Measurements from ENCODE around the gene DUSP19.
A peak's percentile ranks its signal among the peaks of the same experiment; 100 is the strongest.

The DUSP19 gene

GRCh38 chr2:183088061-183088460 lies 9.5 kb downstream of the DUSP19 start:
- in situ Hi-C loops (cut with HindIII; ENCODE audit: low sequenced_read_pairs) = no loop called here
- no peak overlapping the region for H3K4me3 ChIP-seq (ENCODE audit: low read depth, low read length)
- no peak for DNase-seq (ENCODE audit: low read depth, low spot score)
- TF ChIP-seq CTCF (IDR thresholded peaks at IDR 0.05; ENCODE audit: low read depth, low read length) = no peak

GRCh38 chr2:183089192-183089851 lies 10.8 kb downstream of the DUSP19 start:
- in situ Hi-C loops (cut with HindIII; ENCODE audit: low sequenced_read_pairs) = no loop called here
- no peak for TF ChIP-seq CTCF (IDR thresholded peaks at IDR 0.05; ENCODE audit: low read depth, low read length)
- no peak overlapping the region for H3K4me3 ChIP-seq (ENCODE audit: low read depth, low read length)
- no peak for DNase-seq (ENCODE audit: low read depth, low spot score)

- in situ Hi-C loops (cut with HindIII; ENCODE audit: low sequenced_read_pairs) = no loop called here
- DNase-seq (ENCODE audit: low read depth, low spot score) = no peak
- TF ChIP-seq CTCF (IDR thresholded peaks at IDR 0.05; ENCODE audit: low read depth, low read length) = no peak
Measured at GRCh38 chr2:183091318-183091953, 12.9 kb downstream of the DUSP19 start.

GRCh38 chr2:183091954-183092345 lies 13.4 kb downstream of the DUSP19 start:
- in situ Hi-C loops (cut with HindIII; ENCODE audit: low sequenced_read_pairs) = no loop called here
- no peak overlapping the region for H3K4me3 ChIP-seq (ENCODE audit: low read depth, low read length)
- TF ChIP-seq CTCF (IDR thresholded peaks at IDR 0.05; ENCODE audit: low read depth, low read length) = no peak
- DNase-seq (ENCODE audit: low read depth, low spot score) = no peak

More at GRCh38 chr2:183091318-183091953, 12.9 kb downstream of the DUSP19 start:
- no peak overlapping the region for H3K4me3 ChIP-seq (ENCODE audit: low read depth, low read length)

GRCh38 chr2:183093857-183094657 lies 15.5 kb downstream of the DUSP19 start:
- peak; percentile 56 for DNase-seq (ENCODE audit: low read depth, low spot score)
- in situ Hi-C loops (cut with HindIII; ENCODE audit: low sequenced_read_pairs) = no loop called here
- H3K4me3 ChIP-seq (ENCODE audit: low read depth, low read length) = no peak overlapping the region
- peak; percentile 21 for TF ChIP-seq CTCF (IDR thresholded peaks at IDR 0.05; ENCODE audit: low read depth, low read length)

GRCh38 chr2:183105402-183106134 lies 27.0 kb downstream of the DUSP19 start:
- DNase-seq (ENCODE audit: low read depth, low spot score) = peak; percentile 8
- in situ Hi-C loops (cut with HindIII; ENCODE audit: low sequenced_read_pairs) = no loop called here
- no peak overlapping the region for H3K4me3 ChIP-seq (ENCODE audit: low read depth, low read length)
- TF ChIP-seq CTCF (IDR thresholded peaks at IDR 0.05; ENCODE audit: low read depth, low read length) = no peak

Measured in astrocyte of the spinal cord (primary cell).